Mesothelial cell of epicardium (in vitro differentiated cells): Measurements from ENCODE around the gene OAS1. TPM values are rescaled to one million over a fixed set of nuclear protein-coding genes. Genes with fewer than 3 reads are reported as not detected.

Source experiments
- DNase-seq, 2 experiments: peaks; one replicate each; pipeline ENCODE4 v3.0.0; 2021; ENCODE audit warnings: low spot score in 2 of 2; ENCODE audit not compliant: unreplicated experiment in 2 of 2
- H3K27ac Mint-ChIP-seq: 2 replicates; pipeline ENCODE4 v1.8.0; 2021; ENCODE audit warnings: mixed read lengths
- H3K27me3 Mint-ChIP-seq: 2 replicates; pipeline ENCODE4 v1.8.0; 2021; ENCODE audit warnings: low read depth, mixed read lengths
- H3K36me3 Mint-ChIP-seq: 2 replicates; pipeline ENCODE4 v1.8.0; 2021; ENCODE audit warnings: mixed read lengths
- H3K4me1 Mint-ChIP-seq: 2 replicates; pipeline ENCODE4 v1.8.0; 2021; ENCODE audit warnings: mixed read lengths
- H3K4me3 Mint-ChIP-seq: 2 replicates; pipeline ENCODE4 v1.8.0; 2021; ENCODE audit warnings: mild to moderate bottlenecking, moderate library complexity, mixed read lengths
- H3K9me3 Mint-ChIP-seq: 2 replicates; pipeline ENCODE4 v1.8.0; 2021; ENCODE audit warnings: mixed read lengths
- CTCF ChIP-seq: fragments of 200-600 bp; sonication (generic); IDR thresholded peaks from one replicate; pipeline ENCODE4 v1.5.0; 2021; ENCODE audit warnings: antibody characterized with exemption; ENCODE audit not compliant: unreplicated experiment
- total RNA-seq: library from RNA; stranded (reverse); gene quantifications from 3 replicates; pipeline ENCODE4 v1.2.1, GENCODE V29; 2021

The OAS1 gene
- total RNA-seq, 1 donor from 2014 or later, result 8.9 TPM

DNA sequence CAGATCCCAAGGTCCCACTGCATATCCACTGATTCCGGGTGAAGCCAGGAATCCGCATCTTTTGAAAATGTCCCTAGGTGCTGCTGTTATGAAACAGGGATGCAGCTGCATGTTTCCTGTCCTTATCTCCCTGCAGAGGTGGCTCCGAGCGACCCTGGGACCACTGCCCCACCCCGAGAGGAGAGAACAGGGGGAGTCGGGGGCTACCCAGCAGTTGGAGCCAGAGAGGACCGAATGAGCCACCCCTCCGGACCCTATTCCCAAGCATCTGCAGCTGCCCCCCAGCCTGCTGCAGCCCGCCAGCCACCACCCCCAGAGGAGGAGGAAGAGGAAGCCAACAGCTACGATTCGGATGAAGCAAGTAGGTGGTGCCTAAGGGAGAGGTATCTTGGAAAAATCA is 30.3 kb upstream of the OAS1 start:
- H3K27me3 Mint-ChIP-seq, result peaks cover 69% of the 10 kb centered on the region
- TF ChIP-seq CTCF, result no peak

DNA sequence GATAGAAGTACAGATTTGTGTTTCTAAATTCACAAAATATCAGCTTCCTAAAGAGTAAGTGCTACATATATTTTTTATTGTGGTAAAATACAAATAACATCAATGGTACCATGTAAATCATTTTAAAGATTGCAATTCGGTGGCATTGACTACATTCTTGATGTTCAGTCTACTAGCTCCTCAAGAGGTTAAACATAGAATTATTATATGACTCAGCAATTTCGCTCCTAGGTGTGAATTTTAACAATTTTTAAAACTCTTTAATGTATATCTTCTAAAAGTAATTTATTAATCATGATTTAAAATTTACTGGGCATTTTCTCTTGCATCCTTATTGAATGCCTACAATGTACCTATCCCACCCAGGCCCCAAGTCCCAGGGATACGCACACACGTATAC is 29.8 kb upstream of the OAS1 start:
- no peaks in the 10 kb centered on the region for H3K36me3 Mint-ChIP-seq
- no peak for TF ChIP-seq CTCF
- no peak overlapping the region for H3K27ac Mint-ChIP-seq
- no peaks in the 10 kb centered on the region for H3K4me1 Mint-ChIP-seq
- no peaks in the 10 kb centered on the region for H3K9me3 Mint-ChIP-seq
- no peak overlapping the region for H3K4me3 Mint-ChIP-seq
- H3K27me3 Mint-ChIP-seq, result peaks cover 71% of the 10 kb centered on the region
- no peak for DNase-seq

More for the DNA sequence above, 30.3 kb upstream of the OAS1 start:
- no peak overlapping the region for H3K4me3 Mint-ChIP-seq
- H3K9me3 Mint-ChIP-seq, result no peaks in the 10 kb centered on the region
- H3K4me1 Mint-ChIP-seq, result no peaks in the 10 kb centered on the region
- DNase-seq, result no peak
- H3K27ac Mint-ChIP-seq, result no peak overlapping the region
- H3K36me3 Mint-ChIP-seq, result no peaks in the 10 kb centered on the region

- H3K36me3 Mint-ChIP-seq, result no peaks in the 10 kb centered on the region
- peaks cover 71% of the 10 kb centered on the region for H3K27me3 Mint-ChIP-seq
- H3K4me1 Mint-ChIP-seq, result no peaks in the 10 kb centered on the region
- no peak for TF ChIP-seq CTCF
- no peak for DNase-seq
- H3K27ac Mint-ChIP-seq, result no peak overlapping the region
- H3K4me3 Mint-ChIP-seq, result no peak overlapping the region
- no peaks in the 10 kb centered on the region for H3K9me3 Mint-ChIP-seq
Measured at GRCh38 chr12:112878488-112878887, 28.3 kb upstream of the OAS1 start.

DNA sequence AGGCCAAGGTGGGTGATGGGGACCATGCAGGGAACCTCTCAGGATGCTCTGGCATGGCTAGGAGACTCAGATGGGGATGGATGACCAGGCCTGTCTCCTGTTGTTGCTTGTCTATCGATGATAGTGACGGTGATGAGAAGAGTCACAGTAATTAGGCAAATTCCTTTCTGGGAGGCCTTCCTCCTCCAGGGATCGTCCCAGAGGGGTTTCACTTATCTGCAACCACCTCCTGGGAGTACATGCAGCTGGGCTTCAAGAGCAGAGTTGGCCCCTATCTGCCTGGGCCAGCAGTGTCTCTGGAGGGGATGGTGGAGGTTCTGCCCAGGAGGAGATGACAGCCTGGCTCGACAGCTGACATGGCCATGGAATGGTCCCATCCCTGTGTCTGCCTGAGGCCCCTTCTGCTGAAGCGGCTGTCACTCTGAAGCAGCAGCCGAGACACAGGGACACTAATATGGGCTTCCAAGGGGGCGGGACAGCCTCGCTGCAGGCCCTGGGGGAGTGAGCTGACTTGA is 27.5 kb upstream of the OAS1 start:
- DNase-seq, result no peak
- peaks cover 68% of the 10 kb centered on the region for H3K27me3 Mint-ChIP-seq
- no peaks in the 10 kb centered on the region for H3K4me1 Mint-ChIP-seq

GRCh38 chr12:112881602-112882001 is 25.2 kb upstream of the OAS1 start:
- Mint-ChIP-seq H3K4me3 (no peak overlapping the region), H3K9me3 (peaks cover 14% of the 10 kb centered on the region), H3K27ac (no peak overlapping the region), H3K27me3 (peaks cover 57% of the 10 kb centered on the region), H3K4me1 (no peaks in the 10 kb centered on the region), H3K36me3 (no peaks in the 10 kb centered on the region)
- TF ChIP-seq CTCF, result no peak
- no peak for DNase-seq

More for the DNA sequence above, 27.5 kb upstream of the OAS1 start:
- no peak for TF ChIP-seq CTCF
- no peak overlapping the region for H3K4me3 Mint-ChIP-seq
- H3K36me3 Mint-ChIP-seq, result no peaks in the 10 kb centered on the region
- no peak overlapping the region for H3K27ac Mint-ChIP-seq
- no peaks in the 10 kb centered on the region for H3K9me3 Mint-ChIP-seq

DNA sequence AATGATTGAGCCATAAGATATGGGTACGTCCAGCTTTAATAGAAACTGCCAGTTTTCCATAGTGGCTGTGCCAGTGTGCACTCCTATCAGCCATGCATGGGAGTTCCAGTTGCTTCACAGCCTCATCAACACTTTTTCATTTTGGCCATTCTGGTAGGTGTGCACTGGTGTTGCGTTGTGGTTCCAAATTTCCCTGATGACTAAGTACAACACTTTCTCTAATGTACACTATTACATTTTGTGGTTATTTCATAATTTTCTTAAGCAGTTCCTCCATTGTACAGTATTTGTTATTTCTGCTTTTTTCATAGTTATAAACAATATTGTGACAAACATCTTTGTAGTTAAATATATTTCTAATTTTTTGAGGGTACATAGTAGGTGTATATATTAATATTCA is 21.5 kb upstream of the OAS1 start:
- no peak for TF ChIP-seq CTCF
- Mint-ChIP-seq H3K4me1 (no peaks in the 10 kb centered on the region), H3K9me3 (peaks cover 19% of the 10 kb centered on the region), H3K4me3 (no peak overlapping the region), H3K27me3 (peaks cover 37% of the 10 kb centered on the region), H3K27ac (no peak overlapping the region), H3K36me3 (no peaks in the 10 kb centered on the region)
- no peak for DNase-seq
